GM04504 (cell line): ENCODE data around the gene ZMIZ1.
A peak's percentile ranks its signal among the peaks of the same experiment; 100 is the strongest.

Source experiments
- DNase-seq: peaks from one replicate; pipeline ENCODE4 v3.0.0-alpha.2; 2012; ENCODE audit warnings: low read depth

The ZMIZ1 gene

DNA sequence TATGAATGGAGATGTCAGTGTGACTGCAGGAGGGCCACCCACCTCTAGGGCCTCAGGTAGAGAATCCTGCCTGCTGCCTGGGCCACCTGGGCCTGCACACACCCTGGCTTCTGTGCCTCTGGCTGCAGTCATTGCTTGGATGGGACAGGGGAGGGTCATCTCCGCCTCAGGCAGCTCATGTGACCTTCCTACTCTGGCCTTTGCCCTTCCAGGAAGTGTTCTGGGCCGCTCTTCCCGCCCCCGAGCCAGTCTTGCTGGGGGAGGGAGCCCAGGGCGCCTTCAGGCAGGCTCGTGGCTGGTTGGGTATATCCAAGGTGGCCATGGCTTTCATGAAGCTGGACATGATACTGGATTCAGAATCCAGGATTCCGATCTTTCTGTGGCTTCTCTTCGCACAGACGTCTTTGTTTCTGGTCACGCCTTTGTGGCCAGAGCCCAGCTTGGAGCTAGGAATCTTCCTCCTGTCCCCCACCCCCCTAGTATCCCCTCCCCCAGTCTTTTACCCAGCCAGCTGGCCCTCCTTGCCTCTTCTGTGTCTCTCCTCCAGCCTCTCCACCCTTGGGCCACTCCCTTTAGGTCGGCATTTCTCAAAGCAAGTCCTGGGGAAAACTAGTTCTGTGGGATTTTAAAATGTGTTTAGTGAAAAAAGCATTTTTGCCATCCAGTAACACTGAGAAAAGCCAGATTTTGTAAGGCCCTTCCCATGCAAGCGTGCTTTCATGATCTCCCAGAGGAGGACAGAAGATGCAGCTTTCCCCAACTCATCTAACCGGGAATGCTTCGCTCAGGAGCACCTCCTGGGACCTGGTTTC, 119.6 kb downstream of the ZMIZ1 start:
- DNase-seq, result no peak

DNA sequence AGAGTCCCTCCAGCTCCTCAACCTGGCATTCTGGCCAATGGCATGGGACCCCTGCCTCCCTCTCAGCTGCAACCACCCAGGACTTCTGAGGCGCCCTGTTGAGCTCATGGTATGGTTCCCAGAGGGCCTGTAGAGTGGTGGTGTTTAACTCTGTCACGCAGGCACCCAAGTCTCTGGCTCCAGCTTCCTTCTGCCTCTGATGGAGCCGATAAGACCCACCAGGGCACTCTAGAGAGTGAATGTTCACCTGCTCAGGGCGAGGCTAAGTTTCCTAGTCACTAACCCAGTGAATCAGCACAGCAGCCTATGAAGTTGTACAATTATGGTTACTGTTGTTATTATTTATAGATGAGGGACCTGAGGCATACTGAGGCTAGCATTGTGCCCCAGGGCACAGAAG, 120.4 kb downstream of the ZMIZ1 start:
- DNase-seq, result no peak

DNA sequence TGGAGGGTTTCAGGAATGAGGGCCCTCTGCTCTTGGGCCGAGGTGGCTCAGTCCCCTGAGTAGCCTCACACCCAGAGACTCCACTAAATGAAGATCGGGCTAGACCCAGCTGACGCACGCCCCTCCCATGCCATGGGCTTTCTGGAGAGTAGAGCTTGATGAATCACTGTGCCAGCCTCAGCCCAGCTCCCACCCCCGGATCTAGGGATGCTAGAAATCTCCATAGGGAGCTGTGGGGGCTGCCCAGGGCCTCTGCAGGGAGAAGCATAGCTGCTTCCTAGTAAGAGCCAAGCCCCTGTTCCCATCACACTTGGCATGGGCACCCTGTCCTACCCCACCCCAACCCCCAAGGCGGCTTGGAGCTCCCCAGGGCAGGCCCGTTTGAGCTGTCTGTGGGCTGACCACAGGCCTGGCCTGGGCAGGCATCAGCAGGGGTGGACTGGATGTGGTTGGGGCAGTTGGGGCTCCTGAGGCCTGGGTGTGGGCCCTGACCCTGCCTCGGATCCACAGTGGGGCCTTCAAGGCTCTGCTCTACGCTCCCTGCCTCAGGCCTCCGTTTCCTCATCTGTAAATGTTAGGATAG, 121.2 kb downstream of the ZMIZ1 start:
- no peak for DNase-seq

DNA sequence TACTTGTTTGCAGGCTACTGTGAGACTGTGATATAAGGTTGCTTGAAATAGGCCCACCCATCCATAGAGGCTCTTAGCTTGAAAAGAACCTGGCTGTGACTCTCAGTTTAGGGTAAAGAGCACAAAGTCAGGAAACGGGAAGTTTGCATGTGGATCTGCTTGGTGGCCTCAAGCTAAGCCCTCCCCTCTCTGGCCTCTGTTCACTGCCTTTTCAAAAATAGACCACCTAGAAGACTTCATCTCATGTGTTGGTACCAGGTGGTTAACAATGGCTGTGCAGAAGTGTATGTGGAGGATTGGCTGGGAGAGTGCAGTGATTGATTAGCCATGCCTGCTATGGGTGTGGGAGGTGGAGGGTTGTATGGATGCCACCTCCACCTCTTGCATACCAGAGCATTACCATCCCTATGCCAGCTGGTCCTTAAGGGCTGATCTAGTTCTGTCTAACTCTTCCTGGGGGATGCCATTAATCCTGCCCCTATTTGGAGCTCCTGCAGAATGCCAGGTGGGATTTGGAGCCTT, 122.0 kb downstream of the ZMIZ1 start:
- no peak for DNase-seq

DNA sequence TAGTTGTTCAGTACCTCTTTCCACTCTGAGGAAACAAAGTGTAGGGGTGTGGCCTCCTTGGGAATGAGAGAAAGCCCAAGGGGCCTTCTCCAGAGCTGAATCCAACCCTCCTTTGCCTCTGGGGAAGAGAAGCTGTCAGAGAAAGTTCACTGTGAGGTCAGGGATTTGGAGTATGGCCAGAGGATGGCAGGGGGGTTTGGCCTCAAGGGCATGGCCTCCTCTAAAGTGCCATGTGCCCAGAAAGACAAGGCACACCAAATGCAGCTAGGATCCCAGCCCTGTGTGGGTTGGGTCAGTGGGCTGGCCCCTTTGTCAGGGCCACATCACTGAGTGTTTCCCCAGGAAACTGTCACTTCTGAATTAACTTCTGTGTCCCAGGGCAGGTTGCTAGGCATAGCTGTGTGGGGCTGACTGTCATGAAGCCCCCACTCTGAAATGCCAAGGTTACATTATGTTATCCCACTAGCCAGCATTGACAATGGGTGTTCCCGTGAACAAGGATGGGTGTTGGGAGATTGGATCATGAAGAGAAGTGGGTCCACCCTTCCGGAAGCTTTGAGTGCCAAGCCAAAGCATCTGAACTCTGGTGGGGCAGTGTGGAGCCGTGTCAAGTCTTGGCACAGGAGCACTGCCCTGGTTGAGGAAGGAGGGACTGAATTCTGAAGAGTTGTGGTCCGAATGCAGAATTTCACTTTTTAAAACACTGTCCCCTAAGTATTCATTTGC, 123.3 kb downstream of the ZMIZ1 start:
- no peak for DNase-seq

DNA sequence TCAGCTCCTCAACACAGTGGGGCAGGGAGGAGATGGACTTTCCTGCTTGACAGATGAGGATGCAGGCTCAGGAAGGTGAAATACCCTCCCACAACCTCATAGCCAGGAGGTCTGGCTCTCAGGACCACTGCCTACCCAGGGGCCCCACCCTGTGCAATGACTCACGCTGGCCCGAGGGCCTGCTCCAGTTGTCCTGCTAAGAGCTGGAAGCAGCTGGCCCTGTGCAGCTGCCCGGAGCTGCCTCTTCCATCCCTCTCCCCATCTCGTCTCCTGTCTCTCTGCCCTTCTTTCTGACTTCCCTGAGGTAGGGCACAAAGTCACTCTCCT, 123.9 kb downstream of the ZMIZ1 start:
- peak; percentile 50 for DNase-seq

DNA sequence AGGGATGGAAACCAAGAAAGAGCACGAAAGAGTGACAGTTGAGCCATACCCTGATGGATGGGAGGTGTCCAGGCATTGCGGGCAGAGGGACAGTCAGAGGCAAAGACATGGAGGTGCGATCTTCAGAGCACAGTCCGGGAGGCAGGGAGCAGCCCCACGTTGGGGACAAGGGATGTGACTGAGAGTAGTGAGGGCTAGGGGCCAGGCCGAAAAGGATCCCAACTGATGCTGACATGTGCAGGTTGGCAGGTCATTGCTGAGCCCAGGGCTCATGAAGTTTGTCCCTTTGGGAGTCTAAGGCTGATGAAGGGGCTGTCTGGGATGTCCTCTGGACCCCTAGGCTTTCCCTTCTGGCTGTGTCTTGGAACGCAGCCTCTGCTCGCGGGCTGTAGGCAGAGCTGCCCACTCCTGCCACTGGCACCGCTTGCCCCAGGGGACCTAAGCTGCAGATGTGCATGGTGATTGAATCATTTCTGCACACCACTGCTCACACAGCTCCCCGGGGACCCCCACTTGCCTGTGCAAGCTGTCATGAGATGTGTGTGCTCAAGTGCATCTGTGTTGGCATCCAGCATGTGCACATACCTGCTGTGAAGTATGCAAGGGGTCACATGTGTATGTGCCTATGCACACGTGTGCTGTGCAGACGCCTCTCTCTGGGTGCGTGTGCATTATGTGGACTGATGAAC, 125.1 kb downstream of the ZMIZ1 start:
- DNase-seq, result no peak

DNA sequence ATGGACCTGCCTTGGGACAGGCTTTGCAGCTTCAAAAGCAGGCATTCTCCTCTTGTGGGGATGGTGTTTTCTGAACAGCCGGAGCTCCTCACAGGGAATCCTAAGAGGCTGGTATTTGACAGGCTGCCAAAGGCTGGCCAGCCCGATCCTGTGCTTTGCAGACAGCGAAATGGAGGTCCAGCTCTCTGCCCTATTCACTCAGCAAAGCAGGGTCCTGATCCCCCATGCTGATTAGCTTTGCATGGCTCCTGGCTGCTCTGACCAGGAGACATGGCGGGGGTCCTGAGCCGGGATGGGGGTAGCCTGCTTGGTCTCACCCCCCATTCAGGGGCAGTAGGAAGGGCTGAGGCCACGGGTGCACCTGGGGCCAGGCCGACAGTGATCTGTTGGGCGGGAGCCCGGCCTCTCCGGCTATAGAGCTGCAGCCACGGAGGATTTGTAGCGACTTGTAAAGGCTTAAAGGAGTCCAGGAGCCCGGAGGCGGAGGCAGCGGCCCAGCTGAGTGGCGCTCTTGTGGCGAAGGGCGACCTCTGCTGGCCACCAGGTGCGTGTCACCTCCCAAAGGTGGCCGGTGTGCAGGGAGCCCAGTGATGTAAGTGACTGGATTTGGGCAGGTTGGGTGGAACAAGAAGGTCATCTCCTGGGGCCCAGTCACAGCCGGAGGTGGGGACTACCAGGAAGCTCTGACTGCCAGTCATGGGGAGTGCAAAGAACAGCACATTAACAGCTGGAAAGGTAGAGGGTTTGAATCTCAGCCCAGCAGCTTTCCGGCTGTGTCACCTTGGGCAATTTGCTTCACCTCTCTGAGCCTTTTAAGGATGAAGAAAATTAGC, 126.5 kb downstream of the ZMIZ1 start:
- peak; percentile 55 for DNase-seq

DNA sequence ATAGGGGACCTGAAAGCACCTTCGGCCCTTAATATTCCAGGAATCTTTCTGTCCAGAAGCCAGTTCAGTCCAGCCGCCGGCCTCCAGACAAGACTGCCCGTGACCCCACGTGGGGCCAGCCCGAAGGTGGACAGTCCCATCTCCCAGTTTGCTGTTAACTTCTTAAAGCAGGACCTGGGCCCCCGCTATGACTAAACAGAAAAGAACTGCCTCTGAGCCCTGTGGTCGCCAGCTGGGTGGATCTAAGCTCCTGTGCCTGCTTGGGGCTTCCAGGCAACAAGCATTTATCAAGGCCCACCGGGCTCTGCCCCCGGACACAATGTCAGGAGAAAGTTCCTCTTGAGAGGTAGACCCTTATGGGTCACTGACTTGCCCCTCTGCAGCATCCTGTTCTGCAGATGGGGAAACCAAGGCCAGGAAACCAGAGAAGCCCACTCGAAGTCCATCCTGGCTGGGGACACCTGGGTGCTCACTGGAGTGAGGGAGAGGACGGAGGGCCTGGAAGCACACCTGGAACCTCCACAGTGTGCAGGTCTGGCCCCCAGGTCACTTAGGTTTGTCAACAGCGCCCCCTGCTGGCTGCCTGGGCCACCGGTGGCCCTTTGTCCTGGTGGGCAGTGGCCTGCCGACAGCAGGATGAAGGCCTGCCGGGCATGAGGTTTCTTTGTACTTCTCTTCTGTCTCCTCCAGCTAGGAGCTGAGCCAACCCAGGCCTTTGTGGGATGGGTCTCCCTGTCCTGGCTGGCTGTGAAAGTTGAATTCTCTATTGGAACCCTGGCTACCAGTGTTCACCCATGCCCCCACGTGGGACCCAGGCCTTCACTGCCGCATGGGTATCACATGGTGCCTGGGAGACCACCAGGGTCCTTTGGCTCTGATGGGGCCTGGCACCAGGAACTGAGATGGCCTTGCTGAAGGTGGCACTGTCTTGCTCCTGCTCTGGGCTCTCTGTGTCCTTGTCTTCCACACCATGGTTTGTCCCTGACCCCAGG, 128.0 kb downstream of the ZMIZ1 start:
- DNase-seq, result no peak

DNA sequence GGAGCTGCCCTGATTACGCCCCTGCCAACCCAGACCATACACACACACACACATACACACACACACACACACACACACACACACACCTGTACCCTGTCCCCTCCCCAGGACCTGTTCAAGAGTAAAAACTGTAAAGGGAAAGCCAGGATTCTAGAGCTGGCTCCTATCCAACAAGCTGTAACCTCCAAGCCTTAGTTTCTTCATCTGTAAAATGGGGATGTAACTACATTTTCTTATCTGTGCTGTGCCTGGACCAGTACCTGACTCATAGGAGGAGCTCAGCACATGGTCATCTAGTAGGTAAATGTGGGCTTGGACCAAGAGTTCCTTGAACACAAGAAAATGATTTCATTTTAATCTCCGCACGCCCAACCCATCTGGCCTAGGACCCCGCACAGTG, 128.8 kb downstream of the ZMIZ1 start:
- DNase-seq, result no peak

DNA sequence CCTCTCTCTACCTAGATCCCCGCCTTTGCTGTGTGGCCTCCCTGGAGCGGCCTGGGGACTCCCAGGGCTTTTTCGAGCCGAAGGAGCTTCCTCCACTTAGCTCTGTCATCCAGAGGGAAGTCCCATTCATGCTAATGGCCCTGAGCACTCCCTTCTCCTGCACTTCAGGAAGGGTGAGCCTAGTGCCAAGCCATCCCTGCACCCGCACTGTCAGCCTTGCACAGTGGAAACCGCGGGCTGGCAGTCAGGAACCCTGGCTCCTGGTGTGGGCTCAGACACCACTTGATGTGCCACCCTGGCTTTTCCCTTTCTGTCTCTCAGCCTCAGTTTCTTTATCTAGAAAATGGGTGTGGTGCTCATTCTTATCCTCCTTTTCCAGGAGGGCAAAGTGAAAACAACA, 131.6 kb downstream of the ZMIZ1 start:
- DNase-seq, result no peak

DNA sequence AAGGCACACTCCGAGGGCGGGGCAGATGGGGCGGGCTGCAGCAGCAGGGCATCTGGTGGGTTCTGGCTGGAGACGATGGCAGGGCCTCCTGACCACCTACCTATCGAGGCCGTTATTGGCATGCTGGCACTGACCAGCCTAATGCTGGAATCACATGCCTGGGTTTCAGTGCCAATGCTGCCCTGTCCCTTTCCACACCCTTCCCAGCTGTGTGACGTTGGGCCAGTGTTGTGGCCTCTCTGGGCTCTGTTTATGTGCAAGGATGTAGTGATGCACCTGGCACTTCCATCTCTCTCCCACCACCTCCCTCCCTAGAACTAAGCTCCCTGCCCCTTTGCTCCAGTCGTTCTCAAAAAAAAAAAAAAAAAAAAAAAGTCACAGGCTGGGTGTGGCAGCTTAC, 132.9 kb downstream of the ZMIZ1 start:
- no peak for DNase-seq

DNA sequence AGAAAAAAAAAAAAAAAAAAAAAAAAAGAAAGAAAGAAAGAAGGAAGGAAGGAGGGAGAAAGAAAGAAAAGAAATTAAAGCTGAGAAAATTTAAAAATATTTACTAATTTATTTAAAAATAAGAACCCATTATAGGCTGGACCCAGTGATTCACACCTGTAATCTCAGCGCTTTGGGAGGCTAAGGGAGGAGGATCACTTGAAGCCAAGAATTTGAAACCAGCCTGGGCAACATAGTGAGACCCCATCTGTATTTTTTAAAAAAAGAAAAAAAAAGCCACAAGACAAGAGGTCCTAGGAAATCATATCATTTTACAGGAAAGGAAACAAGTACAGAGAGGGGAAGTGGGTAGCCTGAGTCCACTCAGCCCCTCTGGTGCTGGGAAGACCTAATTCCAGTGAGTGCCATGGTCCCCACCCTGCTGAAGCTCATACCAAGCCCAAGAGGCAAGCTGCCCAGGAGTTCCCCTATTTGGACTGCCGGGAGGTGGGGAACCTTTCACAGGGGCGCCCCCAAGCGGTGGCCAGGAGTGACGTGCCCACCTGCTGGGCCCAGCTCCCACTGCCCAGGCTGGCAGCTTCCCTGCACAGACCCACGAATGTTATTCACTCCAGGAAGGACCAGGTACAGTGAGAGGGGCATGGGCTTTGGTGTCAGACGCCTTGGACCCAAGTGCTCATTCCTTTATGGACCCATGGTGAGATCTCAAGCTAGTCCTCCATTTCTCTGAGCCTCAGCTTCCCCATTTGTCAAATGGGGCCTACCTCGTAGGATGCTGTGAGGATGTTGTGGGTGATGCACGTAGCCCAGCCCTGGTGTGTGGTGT, 133.6 kb downstream of the ZMIZ1 start:
- no peak for DNase-seq

DNA sequence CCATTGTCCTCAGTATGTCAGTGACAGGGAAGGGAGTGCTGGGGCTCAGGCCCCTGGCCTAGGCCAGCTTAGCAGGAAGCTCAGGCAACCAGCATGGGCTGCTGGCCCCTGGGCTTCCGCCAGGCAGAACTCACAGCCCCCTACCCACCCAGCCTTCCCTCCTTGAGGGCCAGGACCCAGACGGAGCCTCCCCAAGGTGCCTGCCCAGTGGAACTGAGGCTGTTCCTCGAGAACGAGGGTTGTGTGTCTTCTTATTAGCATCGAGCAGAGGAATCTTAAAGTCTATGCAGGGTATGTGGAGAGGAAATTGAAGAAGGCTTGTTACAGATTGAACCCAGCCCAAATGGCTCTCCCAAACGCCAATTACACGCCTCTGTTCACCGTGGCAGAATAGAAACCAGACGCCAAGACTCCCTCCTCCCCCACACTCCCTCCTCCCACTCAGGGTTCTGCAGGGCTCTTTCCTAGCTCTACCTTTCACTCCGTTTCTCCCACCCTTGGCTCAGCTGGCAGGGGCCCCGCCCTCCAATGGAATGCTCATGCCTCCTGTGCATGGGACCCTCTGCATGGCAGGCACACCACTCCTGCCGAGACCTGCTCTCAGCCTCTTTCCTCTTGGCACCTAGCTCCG, 134.4 kb downstream of the ZMIZ1 start:
- no peak for DNase-seq

DNA sequence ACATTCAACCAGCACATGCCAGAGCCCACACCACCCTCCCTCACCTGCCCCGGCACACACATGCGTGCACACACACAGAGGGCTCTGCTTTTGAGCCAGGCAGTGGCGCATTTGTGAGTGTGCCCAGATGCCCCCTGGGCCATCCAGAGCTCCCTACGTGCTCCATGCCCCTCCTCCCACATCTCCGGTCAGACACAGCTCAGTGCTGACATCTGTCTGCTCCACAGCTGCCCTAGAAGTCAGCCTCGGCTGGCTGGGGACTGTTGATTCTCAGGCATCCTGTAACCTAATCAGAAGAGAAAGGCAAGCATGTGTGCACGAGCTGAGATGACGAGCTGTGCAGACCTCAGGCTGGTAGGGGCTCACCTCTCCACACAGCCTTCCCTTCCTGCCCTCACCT, 135.1 kb downstream of the ZMIZ1 start:
- no peak for DNase-seq

DNA sequence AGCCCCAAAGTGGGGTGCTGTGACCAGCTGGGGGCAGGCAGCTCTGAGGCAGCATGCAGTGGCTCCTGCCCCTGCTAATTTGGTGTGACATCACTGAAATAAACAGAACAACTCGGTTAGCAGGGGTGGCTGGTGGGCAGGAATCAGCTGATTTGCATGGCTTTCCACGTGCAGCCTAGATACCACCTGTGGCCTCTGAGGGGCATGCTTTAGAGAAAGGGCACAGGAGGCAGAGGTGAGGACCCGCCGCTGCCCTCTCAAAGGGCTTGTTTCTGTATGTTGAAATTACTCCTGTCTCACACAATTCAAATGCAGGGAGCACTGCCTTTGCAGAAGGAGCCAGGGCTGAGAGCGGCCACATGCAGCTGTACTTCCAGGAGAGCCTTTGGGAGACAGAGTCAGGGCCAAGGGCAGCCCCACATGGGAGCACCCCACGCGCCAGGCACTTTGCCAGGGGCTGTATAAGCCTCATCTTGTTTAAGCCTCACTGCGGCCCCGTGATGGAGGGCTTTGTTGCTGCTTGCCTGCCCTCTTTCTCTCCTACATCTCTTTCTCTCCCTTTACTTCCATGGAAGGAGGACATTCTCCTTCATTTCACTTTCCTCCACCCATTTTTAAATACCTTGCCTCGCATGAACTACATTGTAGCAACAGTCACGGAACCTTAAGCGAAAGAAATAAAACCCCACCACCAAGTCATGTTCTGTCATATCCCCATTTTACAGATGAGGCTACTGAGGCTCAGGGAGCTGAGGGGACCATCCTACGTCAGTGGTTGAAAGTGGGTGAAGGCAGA, 137.7 kb downstream of the ZMIZ1 start:
- DNase-seq, result no peak

DNA sequence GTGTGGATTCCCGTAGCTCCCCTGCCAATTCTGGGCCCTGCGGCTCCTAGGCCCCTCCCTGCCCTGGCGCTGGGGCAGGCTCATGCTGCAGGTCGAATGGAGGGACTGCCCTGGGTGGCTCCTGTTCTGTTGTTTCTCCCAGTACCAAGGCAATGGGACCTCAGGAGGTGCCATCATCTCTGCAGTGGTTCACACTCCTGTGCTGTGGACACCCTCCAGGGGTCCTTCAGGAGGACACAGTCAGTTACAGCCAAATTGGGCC, 138.3 kb downstream of the ZMIZ1 start:
- no peak for DNase-seq

DNA sequence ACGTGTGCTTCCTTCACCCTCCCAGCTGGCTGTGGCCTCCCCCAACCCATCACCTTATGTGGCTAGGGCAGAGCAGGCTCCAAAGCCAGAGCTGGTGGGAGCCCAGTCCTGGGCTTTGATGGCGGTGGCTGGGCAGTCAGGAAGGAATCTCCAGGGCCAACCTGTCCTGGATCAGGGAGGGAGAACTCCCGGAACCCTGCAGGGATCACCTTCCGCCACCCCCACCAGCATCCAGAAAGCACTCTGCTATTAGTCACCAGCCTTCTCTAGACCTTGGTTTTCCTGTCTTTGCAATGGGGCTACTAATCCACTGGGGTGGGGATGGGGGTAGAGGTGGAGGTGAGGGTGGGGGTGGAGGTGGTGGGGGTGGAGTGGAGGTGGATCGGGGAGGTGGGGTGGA, 139.0 kb downstream of the ZMIZ1 start:
- no peak for DNase-seq
